Right lobe of liver (tissue), 6 donors: Measurements from ENCODE around the gene CD320. TPM values are rescaled to one million over a fixed set of nuclear protein-coding genes. Genes with fewer than 3 reads are reported as not detected.

Experiments
- ATAC-seq, 4 donors: fragments of 200-7000 bp; cut with Tn5 transposase; one replicate each; pipeline ENCODE4 v1.9.1; 2020; ENCODE audit warnings: mild to moderate bottlenecking in 4 of 4, moderate library complexity in 4 of 4
- DNase-seq, 3 donors: peaks; one replicate each; pipeline ENCODE4 v3.0.0-alpha.2; 2020
- H3K27ac ChIP-seq, 3 donors: fragments of 200-600 bp; one replicate each; pipeline ENCODE4 v1.8.0; 2022
- H3K27me3 ChIP-seq, 2 donors: fragments of 200-600 bp; one replicate each; pipeline ENCODE4 v1.8.0; 2022
- H3K36me3 ChIP-seq, 4 donors: fragments of 200-600 bp; sonication (generic) in 1 of 4; one replicate each; pipeline versions ENCODE4 v1.5.1 to v1.8.0; 2017 to 2022; ENCODE audit warnings: control low read depth in 1 of 4
- H3K4me1 ChIP-seq, 4 donors: fragments of 200-600 bp; sonication (generic) in 1 of 4; one replicate each; pipeline versions ENCODE4 v1.5.1 to v1.8.0; 2017 to 2022; ENCODE audit warnings: control low read depth in 1 of 4
- H3K4me3 ChIP-seq, 3 donors: fragments of 200-600 bp; one replicate each; pipeline ENCODE4 v1.8.0; 2022
- H3K9me3 ChIP-seq, 4 donors: fragments of 200-600 bp; sonication (generic) in 1 of 4; one replicate each; pipeline versions ENCODE4 v1.5.1 to v1.8.0; 2017 to 2022; ENCODE audit warnings: control low read depth in 1 of 4
- CTCF ChIP-seq, 4 donors: fragments of 200-600 bp in 3 of 4; fragments of 450-650 bp in 1 of 4; IDR thresholded peaks; one replicate each; pipeline versions ENCODE4 v1.5.1 to v1.8.0; 2016 to 2022; ENCODE audit warnings: antibody characterized with exemption in 4 of 4, mild to moderate bottlenecking in 2 of 4
- POLR2A ChIP-seq: fragments of 450-650 bp; IDR thresholded peaks from one replicate; pipeline ENCODE4 v1.6.1; 2017; ENCODE audit warnings: antibody characterized with exemption, mild to moderate bottlenecking
- WGBS: methylation state at CpG from one replicate; pipeline ENCODE4 v1.1.6; 2018; ENCODE audit warnings: low coverage, low lambda C conversion rate; ENCODE audit not compliant: insufficient coverage; ENCODE audit errors: missing lambda C conversion rate; 5-methylcytosine and 5-hydroxymethylcytosine counted together
- intact Hi-C, 2 donors: fragments of 100-400 bp; cut with DNase I; formaldehyde crosslinking; loops; one replicate each; pipeline versions ENCODE4 v1.11.2 to v1.14.1; 2022
- total RNA-seq, 6 experiments: library from RNA; depleted of rRNA in 2 of 6; stranded (reverse); fragments of >200 nt in 2 of 6; fragmentation: NEBNext Ultra II Directional in 3 of 6; extraction: Animal tissue kit (Norgen Biotek cat#: 25700) in 3 of 6; gene quantifications; one replicate each; pipeline versions ENCODE4 v1.1.0 to v1.2.4, GENCODE V29; 2016 to 2023
- donor health status: DM: no; HTN: yes; CAD: no.
- donor health status: DM: no; HTN: no; CAD: no.
- donor health status: DM: no; HTN: no; CAD: no.
- donor health status: DM: no; HTN: yes; CAD: no.
- donor health status: DM: no; HTN: yes; CAD: no.

The CD320 gene
- total RNA-seq, 6 experiments from 2014 or later: 8.8 to 43.2 (median 11.5) TPM

GRCh38 chr19:8256276-8257051 is 51.7 kb downstream of the CD320 start:
- no peaks in the 10 kb centered on the region for H3K9me3 ChIP-seq
- no peak overlapping the region for H3K4me3 ChIP-seq
- no peaks in the 10 kb centered on the region for H3K27me3 ChIP-seq
- DNase-seq (no peak), ATAC-seq (no peak)
- peaks cover 0 to 14% (median 5%) of the 10 kb centered on the region in 4 donors for H3K4me1 ChIP-seq
- intact Hi-C loops: loop anchor here (10.0 kb wide), 3 partner anchors 102 to 312 kb away; partner anchors contain the start of gene TIMM44 (in 1 of the 2)
- H3K27ac ChIP-seq: no peak overlapping the region
- WGBS: 100% methylated on average over 5 of the region's 15 CpGs
- TF ChIP-seq CTCF (IDR thresholded peaks at IDR 0.05) (no peak), POLR2A (no peak)
- H3K36me3 ChIP-seq: peaks cover 0 to 36% (median 5%) of the 10 kb centered on the region in 4 donors

GRCh38 chr19:8255426-8256125 is 52.6 kb downstream of the CD320 start:
- intact Hi-C loops: loop anchor here (10.0 kb wide), 3 partner anchors 101 to 311 kb away; partner anchors contain the start of gene TIMM44 (in 1 of the 2)
- H3K9me3 ChIP-seq: no peaks in the 10 kb centered on the region
- no peak overlapping the region for H3K27ac ChIP-seq
- no peak overlapping the region for H3K4me3 ChIP-seq
- no peak for ATAC-seq
- WGBS: 80% methylated on average over 7 of the region's 18 CpGs
- peaks cover 0 to 19% (median 6%) of the 10 kb centered on the region in 4 donors for H3K4me1 ChIP-seq
- TF ChIP-seq POLR2A (no peak), CTCF (IDR thresholded peaks at IDR 0.05) (no peak)
- peaks cover 0 to 36% (median 5%) of the 10 kb centered on the region in 4 donors for H3K36me3 ChIP-seq
- DNase-seq: no peak
- no peaks in the 10 kb centered on the region for H3K27me3 ChIP-seq

- H3K27ac ChIP-seq: no peak overlapping the region
- peaks cover 0 to 36% (median 5%) of the 10 kb centered on the region in 4 donors for H3K36me3 ChIP-seq
- DNase-seq: no peak
- no peaks in the 10 kb centered on the region for H3K9me3 ChIP-seq
- H3K4me1 ChIP-seq: peaks cover 0 to 23% (median 10%) of the 10 kb centered on the region in 4 donors
- no peak for ATAC-seq
- no peak overlapping the region for H3K4me3 ChIP-seq
- intact Hi-C loops: loop anchor here (10.0 kb wide), 3 partner anchors 100 to 310 kb away; partner anchors contain the start of gene TIMM44 (in 1 of the 2)
- H3K27me3 ChIP-seq: no peaks in the 10 kb centered on the region
- WGBS: no CpG with 5 or more reads among the region's 11 CpGs
- no peak for TF ChIP-seq CTCF (IDR thresholded peaks at IDR 0.05)
- no peak for TF ChIP-seq POLR2A
Measured at GRCh38 chr19:8254286-8255001, 53.7 kb downstream of the CD320 start.

GRCh38 chr19:8253678-8254077 is 54.5 kb downstream of the CD320 start:
- DNase-seq (no peak), ATAC-seq (no peak)
- H3K27me3 ChIP-seq: no peaks in the 10 kb centered on the region
- H3K9me3 ChIP-seq: no peaks in the 10 kb centered on the region
- WGBS: 88% methylated on average over 8 of the region's 12 CpGs
- H3K4me3 ChIP-seq: no peak overlapping the region
- H3K27ac ChIP-seq: no peak overlapping the region
- H3K36me3 ChIP-seq: peaks cover 0 to 33% (median 5%) of the 10 kb centered on the region in 4 donors
- H3K4me1 ChIP-seq: peaks cover 0 to 23% (median 10%) of the 10 kb centered on the region in 4 donors
- TF ChIP-seq POLR2A (no peak), CTCF (IDR thresholded peaks at IDR 0.05) (no peak)
- intact Hi-C loops: loop anchor here (2.0 to 10.0 kb wide), 4 partner anchors 95 to 309 kb away; partner anchors contain the start of gene TIMM44 (in 1 of the 2)
